HG03342 (cell line): Measurements from ENCODE around the gene NCCRP1.

ENCODE experiments used
- ATAC-seq: cut with Tn5 transposase; IDR thresholded peaks from one replicate; pipeline ENCODE4 v1.9.1; 2021; ENCODE audit warnings: mild to moderate bottlenecking, moderate library complexity; ENCODE audit not compliant: unreplicated experiment

NCCRP1 gene, protein sequence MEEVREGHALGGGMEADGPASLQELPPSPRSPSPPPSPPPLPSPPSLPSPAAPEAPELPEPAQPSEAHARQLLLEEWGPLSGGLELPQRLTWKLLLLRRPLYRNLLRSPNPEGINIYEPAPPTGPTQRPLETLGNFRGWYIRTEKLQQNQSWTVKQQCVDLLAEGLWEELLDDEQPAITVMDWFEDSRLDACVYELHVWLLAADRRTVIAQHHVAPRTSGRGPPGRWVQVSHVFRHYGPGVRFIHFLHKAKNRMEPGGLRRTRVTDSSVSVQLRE

DNA sequence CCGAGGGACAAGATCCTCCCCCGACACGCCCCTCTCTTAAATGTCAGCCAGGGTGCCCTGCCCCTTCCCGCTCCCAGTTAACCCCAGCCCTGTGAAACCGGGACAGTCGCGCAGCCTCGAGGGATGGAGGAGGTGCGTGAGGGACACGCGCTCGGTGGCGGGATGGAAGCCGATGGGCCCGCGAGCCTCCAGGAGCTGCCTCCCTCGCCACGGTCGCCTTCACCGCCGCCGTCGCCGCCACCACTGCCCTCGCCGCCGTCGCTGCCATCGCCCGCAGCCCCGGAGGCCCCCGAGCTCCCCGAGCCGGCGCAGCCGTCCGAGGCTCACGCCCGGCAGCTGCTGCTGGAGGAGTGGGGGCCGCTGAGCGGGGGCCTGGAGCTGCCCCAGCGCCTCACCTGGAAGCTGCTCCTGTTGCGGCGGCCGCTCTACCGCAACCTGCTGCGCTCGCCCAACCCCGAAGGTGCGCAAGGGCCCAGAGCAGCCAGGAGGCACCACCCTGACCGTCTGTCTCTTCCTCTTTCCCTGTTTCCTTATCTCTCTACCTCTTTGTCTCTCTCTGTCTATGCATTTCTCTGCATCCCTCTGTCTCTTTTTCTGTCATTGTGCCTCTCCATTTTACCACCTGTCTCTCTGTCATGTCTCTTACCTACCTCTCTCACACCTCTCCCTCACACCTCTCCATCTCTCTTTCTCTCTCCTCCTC is at the start of gene NCCRP1:
TSS of gene NCCRP1 (plus strand) at position 105 of the 703 bp plus-strand sequence. CDS start at position 124, 19 bp downstream.
- no peak for ATAC-seq

DNA sequence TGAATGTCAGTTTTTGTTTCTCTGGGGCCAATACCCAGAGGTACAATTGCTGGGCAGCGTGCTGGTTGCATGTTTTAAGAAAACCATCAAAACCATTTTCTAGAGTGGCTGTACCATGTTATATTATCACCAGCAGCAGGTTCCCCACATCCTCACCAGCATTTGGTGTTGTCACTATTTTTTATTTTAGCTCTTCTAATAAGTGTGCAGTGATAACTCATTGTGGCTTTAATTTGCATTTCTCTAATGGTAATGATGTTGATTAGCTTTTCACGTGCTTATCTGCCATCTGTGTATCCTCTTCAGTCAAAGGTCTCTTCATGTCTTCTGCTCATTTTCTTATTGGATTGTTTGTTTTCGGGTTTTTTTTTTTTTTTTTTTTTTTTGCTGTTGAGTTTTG is 49.3 kb upstream of the NCCRP1 start:
- ATAC-seq = no peak

DNA sequence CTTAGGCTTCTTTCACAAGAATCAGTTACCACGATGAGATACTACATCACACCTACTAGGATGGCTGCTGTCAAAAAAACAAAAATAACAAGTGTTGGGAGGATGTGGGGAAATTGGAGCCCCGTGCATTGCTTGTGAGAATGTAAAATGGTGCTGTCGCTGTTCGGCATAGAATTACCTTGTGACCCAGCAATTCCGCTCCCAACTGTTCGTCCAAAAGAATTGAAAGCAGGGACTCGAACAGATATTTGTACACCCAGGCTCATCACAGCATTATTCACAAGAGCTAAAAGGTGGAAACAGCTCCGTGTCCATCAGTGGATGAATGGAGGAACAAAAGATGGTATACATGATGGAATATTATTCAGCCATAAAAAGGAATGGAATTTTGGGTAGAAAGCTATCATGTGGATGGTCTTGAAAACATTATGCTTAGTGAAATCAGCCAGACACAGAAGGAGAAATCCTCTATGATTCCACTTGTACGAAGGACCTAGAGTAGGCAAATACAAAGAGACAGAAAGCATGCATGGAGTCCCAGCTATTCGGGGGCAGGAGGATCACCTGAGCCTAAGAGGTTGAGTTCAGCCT is 47.7 kb upstream of the NCCRP1 start:
- no peak for ATAC-seq

DNA sequence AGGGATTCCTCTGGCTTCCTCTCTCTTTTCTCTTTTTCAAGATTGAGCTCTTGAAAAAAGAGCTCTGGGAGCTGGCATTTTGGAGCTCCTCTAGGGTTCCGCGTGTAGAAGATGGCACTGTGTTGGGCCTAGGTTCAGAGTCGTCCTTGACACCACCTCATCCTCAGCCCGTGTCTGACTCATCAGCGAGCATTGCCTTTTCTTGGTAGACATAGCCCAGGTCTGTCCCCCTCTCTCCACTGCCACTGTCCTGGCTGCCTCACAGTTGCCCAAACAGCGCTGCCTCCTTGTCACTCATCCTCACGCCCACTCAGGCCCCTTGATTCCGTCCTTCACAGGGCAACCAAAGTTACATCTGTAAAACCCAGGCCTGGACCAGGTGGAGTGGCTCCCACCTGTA is 46.5 kb upstream of the NCCRP1 start:
- no peak for ATAC-seq

DNA sequence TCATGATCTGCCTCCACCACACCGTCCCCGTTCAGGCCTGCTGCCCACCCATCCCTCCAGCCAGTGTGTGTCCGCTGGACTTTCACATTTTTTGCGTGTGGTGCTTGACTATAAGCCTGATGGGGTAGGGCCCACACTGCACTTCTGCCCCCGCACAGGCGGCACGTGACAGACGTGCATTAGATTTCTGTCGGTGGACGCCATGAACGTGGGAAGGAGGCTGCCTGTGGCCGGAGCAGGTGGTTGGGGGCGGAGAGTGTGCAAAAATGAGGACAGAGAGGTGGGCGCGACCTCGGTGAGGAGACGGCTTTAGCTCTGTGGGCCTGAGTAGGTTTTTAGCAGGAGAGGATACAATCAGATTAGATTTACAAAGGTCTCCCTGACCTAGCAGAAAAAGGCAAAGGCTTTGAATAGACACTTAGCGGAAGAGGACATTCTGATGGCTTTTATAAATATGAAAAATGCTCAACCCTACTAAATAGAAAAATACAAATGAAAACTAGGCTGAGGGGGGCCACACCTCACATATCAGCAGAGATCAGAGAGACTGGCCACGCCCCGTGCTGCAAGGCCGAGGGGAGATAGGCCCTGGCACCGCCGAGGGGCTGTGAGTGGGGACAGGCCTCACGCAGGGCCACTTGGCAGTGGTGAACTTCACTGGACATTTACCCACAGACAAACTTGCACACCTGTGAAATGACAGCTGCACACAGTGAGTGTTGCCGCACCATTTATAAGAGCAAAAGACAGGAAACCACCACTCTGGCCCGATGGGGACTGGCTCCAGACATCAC is 45.8 kb upstream of the NCCRP1 start:
- ATAC-seq = no peak

DNA sequence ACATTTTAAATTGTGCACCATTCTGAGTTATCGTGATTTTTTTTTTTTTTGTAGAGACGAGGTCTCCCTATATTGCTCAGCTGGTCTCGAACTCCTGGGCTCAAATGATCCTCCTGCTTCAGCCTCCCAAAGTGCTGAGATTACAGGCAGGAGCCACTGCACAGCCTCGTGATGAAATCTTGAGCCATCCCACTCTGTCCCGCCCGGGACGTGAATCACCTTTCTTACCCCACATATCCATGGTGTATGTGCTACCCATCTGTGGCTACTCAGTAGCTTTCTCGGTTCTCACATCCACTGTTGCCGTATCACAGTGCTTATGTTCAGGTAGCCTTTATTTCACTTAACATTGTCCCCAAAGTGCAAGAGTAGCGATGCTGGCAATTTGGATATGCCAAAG is 44.7 kb upstream of the NCCRP1 start:
- ATAC-seq = no peak

DNA sequence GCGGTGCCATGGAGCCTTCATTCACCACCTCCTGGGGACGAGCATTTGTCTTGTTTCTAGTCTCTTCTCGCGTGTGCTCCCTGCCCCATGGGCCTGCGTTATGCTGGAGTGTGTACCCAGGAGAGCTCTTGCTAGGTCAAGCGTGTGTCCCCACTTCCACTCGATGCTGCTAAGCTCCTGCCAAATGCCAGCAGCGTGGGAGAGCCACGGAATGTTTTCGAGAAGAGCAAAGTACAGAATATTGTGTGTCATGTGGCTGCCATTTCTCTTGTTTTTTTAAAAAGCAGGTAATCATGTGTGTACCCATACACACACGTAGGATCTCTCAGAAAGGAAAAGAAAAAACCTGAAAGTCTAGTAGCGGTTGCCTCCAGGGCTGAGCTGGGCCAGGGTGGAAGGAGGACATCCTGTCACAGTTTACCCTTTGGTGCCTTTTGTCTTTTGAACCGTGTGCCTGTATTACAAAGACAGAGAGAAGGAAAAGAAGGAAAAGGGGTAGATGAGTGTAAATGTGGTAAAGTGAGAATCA is 42.6 kb upstream of the NCCRP1 start:
- no peak for ATAC-seq

DNA sequence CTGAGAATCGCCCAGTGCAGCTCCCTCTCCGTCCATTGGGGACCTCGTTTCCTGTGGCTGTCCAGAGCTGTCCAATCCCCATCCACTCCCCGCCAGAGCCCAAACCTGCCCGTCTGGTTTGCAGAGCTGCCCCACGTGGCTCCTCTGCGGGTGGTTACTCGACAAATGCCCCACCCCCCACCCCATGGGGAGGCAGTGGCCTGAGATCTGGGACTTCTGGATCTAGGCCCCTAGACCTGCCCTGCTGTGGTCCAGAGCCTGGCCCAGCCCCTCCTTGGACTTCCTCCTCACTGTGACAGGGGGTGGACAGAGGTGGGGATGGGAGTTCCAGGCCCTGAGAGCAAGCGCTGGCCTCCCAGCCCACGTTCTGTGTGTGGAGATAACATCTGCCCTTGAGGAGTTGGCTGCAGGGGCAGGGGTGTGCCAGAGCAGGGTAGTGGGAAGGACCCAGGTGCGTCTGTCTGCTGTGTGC is 42.1 kb upstream of the NCCRP1 start:
- no peak for ATAC-seq

DNA sequence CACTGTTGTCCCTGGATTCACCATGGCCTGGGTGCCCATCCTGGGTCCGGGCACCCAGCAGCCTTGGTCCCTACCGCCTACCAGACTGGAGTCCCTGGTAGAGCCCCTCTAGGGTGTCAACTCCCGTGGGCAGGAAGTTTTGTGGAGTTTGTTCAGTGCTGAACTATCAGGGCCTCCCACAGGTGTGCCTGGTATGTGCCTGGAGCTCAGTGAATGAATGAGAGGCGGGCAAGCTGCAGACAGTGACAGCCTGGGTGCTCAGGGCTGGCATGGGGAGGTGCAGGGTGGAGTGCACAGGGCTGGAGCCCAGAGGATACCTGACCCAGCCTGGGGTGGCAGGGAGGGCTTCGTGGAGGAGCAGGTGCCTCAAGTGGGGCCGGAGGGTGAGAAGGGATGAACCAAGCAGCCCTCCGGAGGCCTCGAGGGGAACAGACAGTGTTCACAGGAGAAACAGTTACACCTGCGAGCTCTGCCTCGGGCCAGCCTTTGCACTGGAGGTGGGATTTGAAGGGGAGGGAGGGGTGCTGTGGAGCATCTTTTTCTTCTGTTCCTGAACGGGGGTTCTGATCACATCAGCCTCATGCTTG is 41.6 kb upstream of the NCCRP1 start:
- ATAC-seq = no peak

DNA sequence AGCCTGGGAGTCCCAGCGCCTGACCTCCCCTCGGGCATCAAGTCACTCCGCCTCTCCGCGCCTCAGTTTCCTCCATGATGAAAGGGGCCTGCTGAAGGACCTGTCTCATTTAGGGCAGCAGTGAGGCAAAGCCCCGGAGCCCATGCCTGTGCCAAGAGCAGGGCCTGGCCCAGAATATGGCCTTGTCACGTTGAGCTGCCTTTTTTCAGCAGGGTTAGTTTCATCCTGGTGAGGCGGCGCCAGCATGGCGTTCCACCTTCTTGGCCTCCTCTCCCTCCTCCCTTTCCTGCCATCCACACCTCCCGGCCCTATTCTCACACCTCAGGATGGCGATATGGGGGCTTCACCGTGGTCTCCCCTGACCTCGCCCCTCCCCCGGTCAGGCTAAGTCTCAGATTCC is 41.0 kb upstream of the NCCRP1 start:
- no peak for ATAC-seq

DNA sequence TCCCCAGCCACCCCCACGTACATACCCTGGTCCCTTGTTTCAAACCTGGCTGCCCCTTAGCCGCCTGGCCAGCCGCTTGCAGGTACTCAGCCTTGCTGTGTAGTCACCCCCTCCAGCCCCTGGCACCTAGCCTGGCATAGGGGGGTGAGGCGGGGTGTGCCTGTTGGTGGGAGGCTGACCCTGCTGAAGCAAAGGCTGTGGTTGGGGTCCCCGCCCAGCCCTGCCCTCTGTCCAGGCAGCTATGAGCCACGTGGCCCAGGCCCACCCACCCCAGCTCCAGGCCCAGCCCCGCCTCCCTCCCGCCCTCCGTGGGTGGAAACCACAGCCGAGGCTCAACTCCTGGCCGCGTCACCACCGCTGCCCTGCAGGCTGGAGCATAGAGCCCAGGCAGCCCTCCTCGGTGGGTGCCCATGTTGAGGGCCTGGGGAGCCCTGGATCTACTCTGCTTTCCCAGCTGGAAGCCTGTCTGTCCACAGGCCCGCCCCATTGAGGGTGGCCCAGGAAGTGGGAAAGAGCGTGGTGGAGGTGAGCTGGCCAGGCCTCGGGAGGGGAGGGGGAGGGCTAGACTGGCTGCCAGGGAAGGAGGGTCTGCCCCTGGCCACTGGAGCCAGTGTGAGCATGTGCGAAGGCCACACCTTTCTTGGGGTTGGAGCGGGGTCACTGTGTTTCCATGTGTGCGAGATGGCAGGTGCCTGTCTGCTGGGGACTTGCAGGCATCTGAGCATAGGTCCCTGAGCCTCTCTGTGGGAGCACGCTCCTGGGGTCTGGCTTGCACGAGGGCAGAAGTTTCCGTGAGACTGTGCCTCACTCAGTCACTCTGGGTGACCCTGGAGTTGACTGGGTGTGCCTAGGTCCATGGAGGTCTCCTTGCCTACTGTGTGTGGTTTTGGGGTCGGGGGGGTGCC is 40.2 kb upstream of the NCCRP1 start:
- ATAC-seq = no peak

DNA sequence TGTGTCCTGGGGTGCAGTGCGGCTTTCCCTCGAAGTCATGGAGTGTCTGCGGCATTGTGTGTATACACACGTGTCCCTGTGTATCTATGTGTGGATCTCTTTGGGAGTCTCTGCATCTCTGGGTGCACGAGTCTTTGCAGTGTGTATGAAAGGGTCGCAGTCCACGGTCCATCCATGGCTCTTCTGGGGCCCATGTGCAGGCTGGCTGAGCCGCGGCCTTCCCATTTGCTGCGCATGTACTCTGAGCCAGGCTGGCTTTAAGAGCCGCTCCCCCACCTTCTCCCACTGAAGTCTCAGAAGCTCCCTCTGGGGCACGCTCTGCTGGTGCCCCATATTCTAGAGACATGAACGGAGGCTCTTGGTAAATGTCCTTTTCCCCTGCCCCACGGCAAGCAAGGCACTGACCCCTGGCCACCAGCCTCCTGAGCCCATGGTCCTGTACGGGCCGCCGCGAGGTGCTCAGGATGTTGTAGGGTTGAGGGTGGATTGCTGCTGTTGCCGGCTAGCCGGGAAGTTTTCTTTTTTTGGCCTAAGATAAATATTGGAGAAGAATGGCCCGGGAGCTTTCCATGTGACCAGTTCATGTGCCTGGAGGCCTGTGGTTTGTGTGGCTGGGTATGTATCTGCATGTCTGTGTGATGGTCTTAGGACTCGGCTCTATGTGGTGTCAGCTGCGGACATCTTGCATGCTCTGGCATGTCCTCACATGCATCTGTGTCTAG is 39.3 kb upstream of the NCCRP1 start:
- ATAC-seq = no peak

DNA sequence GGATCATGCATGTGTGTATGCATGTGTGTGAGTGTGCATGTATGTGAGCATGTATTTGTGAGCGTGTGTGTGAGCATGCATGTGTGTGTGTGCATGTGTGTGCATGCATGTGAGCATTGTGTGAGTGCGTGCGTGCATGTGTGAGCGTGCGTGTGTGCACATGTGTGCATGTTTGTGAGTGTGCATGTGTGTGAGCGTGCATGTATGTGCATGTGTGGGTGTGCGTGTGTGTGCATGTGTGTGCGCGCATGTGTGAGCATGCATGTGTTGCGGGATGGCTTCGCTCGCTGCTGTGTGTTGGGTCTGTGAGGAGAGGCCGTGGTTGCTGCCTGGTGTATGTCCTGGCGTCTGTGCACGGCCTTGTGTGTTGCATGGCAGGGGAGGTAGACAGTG is 38.8 kb upstream of the NCCRP1 start:
- ATAC-seq = no peak

DNA sequence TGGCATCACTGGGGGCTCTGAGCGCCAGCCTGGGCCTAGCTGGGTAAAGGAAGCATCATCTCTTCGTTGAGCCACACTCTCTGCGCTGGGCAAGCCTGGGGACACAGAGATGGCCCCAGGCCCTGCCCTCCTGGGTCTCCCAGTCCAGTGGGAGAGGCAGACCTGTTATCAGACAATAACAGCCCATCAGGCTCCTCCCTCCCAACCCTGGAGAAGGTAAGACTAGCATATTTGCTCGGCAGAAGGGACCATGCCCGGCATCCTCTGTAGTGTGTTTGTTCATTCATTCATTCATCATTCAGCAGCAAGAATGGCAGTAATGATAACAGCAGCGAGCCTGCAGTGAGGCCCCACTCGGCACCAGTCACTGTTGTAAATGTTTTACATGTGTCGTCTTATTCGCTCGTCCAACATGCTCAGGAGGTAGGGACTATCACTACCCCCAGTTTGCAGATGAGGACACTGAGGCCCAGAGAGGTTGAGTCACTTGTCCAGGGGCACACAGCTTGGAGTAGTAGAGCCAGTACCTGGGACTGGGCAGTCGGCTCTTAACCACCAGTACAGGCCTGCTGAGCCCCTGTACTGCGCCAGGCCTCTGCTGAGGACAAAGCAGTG is 38.0 kb upstream of the NCCRP1 start:
- no peak for ATAC-seq

DNA sequence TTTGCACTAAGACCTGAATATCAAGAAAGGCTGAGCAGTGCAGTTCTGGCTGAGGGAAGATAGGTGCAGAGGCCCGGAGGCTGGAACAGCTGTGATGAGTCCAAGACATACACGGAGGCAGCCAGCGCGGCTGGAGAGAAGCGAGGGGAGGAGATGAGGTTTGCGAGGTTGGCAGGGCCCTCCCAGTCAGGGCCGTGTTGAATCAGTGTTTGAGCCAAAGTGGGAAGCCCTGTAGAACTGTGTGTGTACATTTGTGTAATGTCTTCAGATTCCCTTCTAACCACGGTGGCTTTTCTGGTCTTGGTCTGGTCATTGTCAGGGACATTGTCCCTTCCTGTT is 36.3 kb upstream of the NCCRP1 start:
- no peak for ATAC-seq

DNA sequence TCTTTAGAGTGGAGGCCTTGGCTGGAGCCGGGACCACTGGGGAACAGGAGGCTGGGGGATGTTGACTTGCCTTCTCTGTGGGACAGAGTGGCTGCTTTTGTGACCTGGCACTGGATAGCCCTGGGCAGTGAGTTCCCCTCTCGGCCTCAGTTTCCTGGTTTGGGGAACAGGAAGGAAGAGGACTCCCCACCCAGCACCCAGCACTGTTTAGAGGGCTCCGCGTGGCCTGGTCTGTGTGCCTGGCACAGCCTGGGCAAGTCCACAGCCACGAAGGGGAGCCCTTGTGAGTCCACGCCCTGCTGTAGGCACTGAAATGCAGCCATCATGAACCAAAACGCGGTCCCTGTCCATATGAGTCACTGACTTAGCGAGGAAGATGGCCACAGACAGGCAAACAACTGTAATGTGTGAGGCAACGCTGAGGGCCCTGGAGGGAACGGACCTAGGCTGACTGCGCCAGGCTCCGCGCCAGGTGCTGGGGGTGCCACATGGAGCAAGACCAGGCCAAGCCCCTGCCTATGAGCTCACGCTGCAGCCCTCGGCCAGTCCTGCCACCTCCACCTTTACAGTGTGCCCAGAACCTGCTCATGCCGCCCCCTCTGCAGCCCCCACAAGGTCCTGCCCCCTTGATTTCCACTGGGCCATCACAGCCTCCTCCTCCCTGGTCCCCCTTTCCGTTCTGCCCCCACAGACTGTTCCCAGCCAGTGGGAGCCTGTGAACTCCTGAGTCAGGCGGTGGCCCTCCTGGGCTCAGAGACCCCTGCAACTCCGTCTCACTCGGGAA is 35.7 kb upstream of the NCCRP1 start:
- ATAC-seq = no peak

DNA sequence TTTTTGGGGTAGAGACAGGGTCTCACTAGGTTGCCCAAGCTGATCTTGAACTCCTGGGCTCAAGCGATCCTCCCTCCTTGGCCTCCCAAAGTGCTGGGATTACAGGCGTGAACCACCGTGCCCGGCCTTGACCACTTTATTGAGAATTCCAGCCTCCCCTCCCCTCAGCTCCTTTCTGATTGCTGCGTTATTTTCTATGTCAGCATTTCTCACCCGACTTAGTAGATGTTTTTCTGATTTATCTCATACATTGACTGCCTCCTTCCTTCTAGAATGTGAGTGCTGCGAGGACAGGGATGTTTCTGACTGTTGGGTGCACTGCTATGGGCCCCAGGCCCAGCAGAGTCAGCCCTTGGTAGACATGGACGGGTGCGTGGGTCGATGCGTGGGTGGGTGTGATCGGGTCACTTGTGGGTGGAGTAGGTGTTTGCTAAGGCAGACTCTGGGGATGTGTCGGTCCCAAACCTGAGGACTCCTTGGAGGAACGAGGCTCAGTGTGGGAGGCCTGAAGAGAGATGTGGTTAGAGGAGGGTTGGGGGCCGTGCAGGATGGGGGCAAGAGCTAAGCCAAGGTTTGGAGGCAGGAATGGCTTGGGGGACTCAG is 34.2 kb upstream of the NCCRP1 start:
- ATAC-seq = no peak

DNA sequence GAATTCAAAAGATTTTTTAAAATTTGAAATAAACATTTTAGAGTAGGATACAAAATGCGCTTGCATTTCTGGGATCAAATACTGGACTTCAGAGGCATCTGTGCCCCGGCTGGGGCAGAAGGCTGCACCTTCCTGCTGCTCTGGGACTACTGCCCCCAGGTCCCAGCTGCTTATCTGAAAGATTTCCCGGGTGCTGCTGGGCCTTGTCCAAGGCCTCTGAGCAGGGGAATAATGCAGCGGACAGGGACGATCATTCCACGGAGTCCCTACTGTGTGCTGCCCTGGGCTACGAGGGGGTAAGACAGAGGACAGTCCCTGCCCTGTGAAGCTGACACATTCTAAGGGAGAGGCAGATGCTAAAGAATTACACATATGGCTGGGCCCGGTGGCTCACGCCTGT is 33.1 kb upstream of the NCCRP1 start:
- ATAC-seq = no peak
